ENCODE measurements around the gene SPATA19.
A peak's percentile ranks its signal among the peaks of the same experiment; 100 is the strongest.

Gene SPATA19

DNA sequence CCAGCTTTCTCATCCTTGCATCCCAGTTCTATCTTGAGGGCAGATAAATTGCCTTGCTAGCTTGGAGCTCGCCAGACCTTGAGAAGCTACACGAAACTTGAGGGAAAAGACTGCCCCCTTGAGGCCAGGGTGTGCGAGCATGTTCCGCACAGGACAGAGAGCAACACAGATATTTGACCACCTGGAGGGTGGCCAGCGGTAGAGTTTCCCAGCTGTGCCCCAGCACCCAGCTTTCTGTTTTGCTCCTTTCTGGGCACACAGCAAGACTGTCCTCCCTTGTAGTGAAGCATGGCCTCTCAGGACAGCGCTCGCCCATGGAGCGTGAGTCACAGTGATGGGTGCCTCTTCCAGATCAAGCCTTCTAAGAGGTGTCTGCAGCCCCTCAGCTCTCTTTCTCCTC, 23.5 kb downstream of the SPATA19 start:
- FAIRE-seq (peak; percentile 85), DNase-seq (ENCODE audit: insufficient read length, low spot score) (peak; percentile 69)
- TF ChIP-seq SPI1 (IDR thresholded peaks at IDR 0.05; ENCODE audit: low read depth, low read length) (no peak), TAF1 (IDR thresholded peaks at IDR 0.05; ENCODE audit: low read depth, low read length) (no peak), PAX5 (IDR thresholded peaks at IDR 0.05; ENCODE audit: insufficient read depth, low read length, severe bottlenecking) (no peak), POLR2A (IDR thresholded peaks at IDR 0.05; ENCODE audit: low read depth, low read length) (no peak), POLR2AphosphoS5 (IDR thresholded peaks at IDR 0.05; ENCODE audit: low read depth, low read length) (no peak), POU2F2 (IDR thresholded peaks at IDR 0.05; ENCODE audit: low read depth, low read length) (no peak)

DNA sequence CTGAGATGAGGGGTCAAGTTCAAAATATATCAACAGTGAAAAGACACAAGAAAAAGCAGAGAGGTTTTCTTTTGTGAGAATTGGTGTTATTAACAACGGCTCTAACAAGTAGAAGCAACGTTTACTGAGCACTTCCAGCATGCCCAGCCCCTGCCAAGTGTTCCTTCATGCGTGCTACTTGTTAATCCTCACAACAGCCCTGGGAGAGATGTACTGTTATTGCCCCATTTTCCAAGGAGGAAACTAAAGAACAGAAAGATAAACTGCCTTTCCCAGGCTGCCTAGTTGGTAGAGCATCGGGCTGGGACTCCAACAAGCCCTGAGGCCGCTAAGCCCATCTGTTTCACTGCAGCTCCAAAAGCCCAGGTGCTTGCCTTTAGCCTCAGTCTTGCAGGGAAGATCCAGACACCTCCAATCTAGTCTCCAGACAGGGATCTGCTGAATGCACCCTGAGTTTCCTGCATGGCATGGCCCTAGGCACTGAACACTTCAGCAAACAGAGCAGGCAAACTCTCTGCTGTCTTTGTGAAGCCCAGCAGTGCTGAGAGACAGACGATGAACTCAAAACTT, 25.5 kb downstream of the SPATA19 start:
- FAIRE-seq (no peak), DNase-seq (ENCODE audit: insufficient read length, low spot score) (no peak)
- TF ChIP-seq POLR2A (IDR thresholded peaks at IDR 0.05; ENCODE audit: low read depth, low read length): no peak
- TF ChIP-seq POLR2AphosphoS5 (IDR thresholded peaks at IDR 0.05; ENCODE audit: low read depth, low read length): no peak
- no peak for TF ChIP-seq TAF1 (IDR thresholded peaks at IDR 0.05; ENCODE audit: low read depth, low read length)

DNA sequence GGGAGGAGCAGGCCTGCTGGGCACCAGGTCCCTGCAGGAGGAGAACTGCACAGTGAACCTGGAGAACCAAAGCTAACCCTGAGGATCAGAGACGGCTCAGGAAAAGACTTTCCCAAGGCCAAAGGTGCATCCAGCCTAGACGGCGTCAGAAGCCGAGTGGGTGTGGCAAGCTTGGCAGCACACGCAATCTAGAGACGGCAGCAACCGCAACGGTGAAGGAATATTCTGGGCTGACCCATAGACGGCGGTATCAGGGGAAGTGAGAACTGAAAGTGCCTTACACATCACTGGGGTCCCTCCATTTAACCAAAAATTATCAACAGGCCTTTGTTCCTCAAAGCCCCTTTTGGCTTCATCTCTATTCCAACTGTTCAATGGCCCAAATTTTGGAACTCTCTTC, 26.2 kb downstream of the SPATA19 start:
- no peak for FAIRE-seq
- TF ChIP-seq SPI1 (IDR thresholded peaks at IDR 0.05; ENCODE audit: low read depth, low read length) (peak; percentile 86), POU2F2 (IDR thresholded peaks at IDR 0.05; ENCODE audit: low read depth, low read length) (no peak), POLR2AphosphoS5 (IDR thresholded peaks at IDR 0.05; ENCODE audit: low read depth, low read length) (no peak)
- DNase-seq (ENCODE audit: insufficient read length, low spot score): no peak

DNA sequence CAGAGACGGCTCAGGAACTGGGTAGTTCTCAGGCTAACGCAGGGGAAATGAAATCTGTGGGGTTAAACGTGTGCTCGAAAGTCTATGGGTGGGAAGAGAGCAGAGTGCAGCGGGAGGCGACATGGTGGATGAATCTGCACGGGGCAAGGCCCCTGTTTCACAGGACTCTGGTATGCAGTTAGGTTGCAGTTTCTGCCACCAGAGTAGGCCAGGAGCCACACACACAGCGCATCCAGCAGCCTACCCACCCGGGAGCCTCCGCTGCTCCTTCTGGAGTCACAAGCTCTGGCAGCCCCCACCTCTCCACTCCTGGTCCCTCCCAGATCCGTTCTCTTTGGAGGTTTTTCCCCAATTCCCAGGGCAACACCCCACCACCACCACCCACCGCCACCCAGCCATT, 27.0 kb downstream of the SPATA19 start:
- no peak for FAIRE-seq
- no peak for DNase-seq (ENCODE audit: insufficient read length, low spot score)
- no peak for TF ChIP-seq SPI1 (IDR thresholded peaks at IDR 0.05; ENCODE audit: low read depth, low read length)

DNA sequence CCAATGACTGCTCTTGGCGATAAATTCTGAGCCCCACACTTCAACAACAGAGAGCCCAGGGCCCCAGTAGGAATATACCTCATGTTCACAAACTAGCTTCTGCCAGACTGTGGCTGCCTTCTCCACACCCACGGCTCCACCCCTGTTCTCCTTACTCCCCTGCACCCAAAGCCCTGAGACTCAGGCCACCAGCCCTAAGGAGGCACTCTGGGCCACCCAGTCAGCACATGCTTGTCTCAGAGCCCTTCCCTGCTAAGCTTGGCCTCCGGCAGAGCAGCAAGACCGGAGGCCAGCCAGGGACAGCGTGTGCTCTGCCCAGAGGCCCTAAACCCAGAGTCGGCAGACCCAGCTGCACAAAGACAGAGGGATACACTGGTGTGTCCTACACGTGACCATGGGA, 27.9 kb downstream of the SPATA19 start:
- DNase-seq (ENCODE audit: insufficient read length, low spot score) (no peak), FAIRE-seq (no peak)
- TF ChIP-seq POU2F2 (IDR thresholded peaks at IDR 0.05; ENCODE audit: low read depth, low read length): no peak
- TF ChIP-seq POLR2AphosphoS5 (IDR thresholded peaks at IDR 0.05; ENCODE audit: low read depth, low read length): no peak
- TF ChIP-seq POLR2A (IDR thresholded peaks at IDR 0.05; ENCODE audit: low read depth, low read length): no peak
- TF ChIP-seq PAX5 (IDR thresholded peaks at IDR 0.05; ENCODE audit: insufficient read depth, low read length, severe bottlenecking): no peak
- TF ChIP-seq TAF1 (IDR thresholded peaks at IDR 0.05; ENCODE audit: low read depth, low read length): no peak
- TF ChIP-seq SPI1 (IDR thresholded peaks at IDR 0.05; ENCODE audit: low read depth, low read length): no peak

DNA sequence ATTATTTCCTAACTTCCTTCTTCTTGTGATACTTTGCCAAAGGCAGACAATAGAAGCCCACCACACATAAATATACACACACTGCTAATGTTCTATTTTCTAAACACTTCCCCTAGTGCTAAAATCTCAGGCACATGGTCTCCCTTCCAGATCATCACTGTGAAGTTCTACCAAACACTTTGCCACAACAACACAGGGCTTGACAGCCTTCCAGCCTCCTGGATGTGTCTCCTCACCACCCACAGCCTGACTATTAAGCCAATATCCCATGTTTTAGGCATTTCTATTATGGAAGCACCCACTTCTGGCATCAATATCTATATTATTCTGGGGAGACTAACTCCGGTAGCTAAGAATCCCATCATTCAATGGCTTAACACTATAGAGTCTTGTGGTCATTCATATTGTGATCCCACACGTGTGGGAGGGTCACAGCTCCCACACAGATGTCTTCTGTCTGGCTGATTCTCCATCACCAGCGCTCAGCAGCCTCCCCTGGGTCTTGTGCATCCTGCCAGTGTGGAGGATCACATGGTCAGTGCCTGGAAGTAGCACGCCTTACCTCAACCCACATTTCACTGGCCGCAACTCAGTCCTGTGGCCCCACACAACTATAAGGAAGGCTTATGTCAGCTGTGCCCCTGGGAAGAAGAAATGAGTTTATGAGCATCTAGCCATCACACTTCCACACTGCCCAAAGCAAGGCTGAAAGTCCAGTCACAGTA, 29.0 kb downstream of the SPATA19 start:
- DNase-seq (ENCODE audit: insufficient read length, low spot score): no peak
- no peak for FAIRE-seq
- TF ChIP-seq PAX5 (IDR thresholded peaks at IDR 0.05; ENCODE audit: insufficient read depth, low read length, severe bottlenecking): no peak

DNA sequence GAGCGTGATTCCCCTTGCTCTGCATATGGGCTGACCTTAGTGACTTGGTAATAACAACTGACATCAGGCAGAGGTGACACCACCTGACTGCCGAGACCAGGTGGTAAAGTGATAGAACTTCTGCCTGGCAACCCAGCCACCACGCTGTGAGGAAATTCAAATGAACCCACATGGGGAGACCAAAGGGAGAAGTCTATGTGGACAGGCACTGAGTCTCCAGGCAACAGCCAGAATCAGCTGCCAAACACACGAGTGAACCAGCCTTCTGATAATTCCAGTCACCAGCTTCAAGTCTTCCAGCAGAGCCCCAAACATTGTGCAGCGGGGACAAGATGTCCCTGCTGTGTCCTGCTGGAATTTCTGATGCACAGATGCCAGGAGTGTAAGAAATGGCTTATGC, 29.7 kb downstream of the SPATA19 start:
- DNase-seq (ENCODE audit: insufficient read length, low spot score): no peak
- TF ChIP-seq SPI1 (IDR thresholded peaks at IDR 0.05; ENCODE audit: low read depth, low read length) (no peak), POU2F2 (IDR thresholded peaks at IDR 0.05; ENCODE audit: low read depth, low read length) (no peak), TAF1 (IDR thresholded peaks at IDR 0.05; ENCODE audit: low read depth, low read length) (no peak), PAX5 (IDR thresholded peaks at IDR 0.05; ENCODE audit: insufficient read depth, low read length, severe bottlenecking) (no peak), POLR2AphosphoS5 (IDR thresholded peaks at IDR 0.05; ENCODE audit: low read depth, low read length) (no peak), POLR2A (IDR thresholded peaks at IDR 0.05; ENCODE audit: low read depth, low read length) (no peak)
- FAIRE-seq: no peak

DNA sequence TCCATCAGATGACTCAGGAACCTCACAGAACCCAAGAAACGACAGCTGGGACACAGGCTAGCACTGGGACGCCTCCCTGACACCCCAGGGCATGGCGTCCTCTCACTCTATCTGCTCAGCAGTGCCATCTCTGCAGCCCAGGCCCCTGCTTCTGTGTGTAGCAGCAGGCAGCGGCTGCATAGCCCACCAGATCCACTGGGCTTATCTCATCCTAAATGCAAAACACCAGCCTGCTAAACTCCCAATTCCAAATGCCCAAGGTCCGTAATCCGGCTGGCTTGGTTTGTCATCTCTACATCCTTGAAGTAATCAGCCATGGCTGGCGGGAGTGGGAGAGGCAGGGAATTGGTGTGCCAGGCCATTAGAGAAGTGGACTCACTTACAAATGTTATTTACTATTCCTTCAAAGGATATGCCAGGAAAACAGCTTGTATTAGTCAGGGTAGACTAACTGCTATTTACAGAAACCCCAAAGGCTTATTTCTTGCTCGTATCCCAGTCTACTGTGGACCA, 30.7 kb downstream of the SPATA19 start:
- FAIRE-seq (no peak), DNase-seq (ENCODE audit: insufficient read length, low spot score) (no peak)
- TF ChIP-seq SPI1 (IDR thresholded peaks at IDR 0.05; ENCODE audit: low read depth, low read length) (no peak), PAX5 (IDR thresholded peaks at IDR 0.05; ENCODE audit: insufficient read depth, low read length, severe bottlenecking) (no peak), TAF1 (IDR thresholded peaks at IDR 0.05; ENCODE audit: low read depth, low read length) (no peak), POU2F2 (IDR thresholded peaks at IDR 0.05; ENCODE audit: low read depth, low read length) (no peak), POLR2AphosphoS5 (IDR thresholded peaks at IDR 0.05; ENCODE audit: low read depth, low read length) (no peak), POLR2A (IDR thresholded peaks at IDR 0.05; ENCODE audit: low read depth, low read length) (no peak)

DNA sequence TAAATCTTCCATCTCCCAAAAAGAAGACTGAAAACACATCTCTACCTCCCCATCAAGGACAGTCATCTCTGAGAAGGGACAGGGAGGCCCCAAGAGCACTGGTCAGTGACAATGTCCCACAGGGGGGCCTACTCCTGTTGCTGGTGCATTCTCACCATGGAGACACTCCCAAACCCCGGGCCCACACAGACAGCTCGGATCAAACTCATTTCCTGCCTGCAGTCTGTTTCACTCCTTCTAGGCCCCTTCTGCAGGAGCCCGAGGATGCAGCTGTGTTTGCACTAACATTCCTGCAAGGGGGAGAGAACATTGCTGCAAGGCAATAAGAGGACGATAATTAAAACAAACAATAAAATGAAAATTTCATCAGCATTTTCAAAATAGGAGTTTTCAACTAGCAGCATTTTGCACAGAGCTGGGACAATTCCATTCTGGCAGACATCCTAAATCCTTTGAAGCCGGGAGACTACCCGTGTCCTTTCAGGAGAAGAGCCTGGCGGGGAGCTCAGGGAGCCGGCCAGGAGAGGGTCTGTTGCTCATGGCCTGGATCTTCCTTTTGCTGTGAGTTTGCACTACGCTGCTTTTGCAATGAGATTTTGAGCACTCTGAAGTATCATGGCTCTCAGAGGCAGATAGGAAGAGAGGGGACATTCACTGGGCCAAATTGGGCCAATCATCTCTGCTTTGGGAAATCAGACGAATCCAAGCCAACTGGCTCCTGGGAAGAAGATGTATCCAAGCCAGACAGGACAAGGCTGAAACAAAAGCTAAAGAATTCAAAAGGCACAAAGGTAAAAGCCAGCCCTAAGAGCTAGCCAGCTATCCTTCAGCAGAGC, 33.2 kb downstream of the SPATA19 start:
- DNase-seq (ENCODE audit: insufficient read length, low spot score) (no peak), FAIRE-seq (no peak)

DNA sequence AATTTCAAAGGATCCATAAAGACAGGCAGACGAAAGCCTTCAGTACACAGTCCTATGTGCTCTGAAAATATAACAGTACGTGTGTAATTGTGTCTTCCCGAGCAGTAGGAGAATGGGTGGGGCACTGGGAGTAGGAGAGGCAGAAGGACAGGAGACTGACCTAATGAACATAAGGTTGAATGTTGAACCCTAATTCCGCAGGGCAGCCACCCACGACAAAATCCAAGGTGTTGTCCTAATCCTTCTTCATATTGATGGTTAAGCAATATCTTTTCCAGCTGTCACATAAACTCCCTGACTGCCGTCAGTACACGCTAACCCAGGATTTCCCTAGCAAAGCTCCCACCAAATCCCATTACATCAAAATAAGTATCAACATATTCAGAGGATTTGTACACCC, 34.5 kb downstream of the SPATA19 start:
- DNase-seq (ENCODE audit: insufficient read length, low spot score): no peak
- no peak for TF ChIP-seq SPI1 (IDR thresholded peaks at IDR 0.05; ENCODE audit: low read depth, low read length)
- no peak for TF ChIP-seq TAF1 (IDR thresholded peaks at IDR 0.05; ENCODE audit: low read depth, low read length)
- TF ChIP-seq POU2F2 (IDR thresholded peaks at IDR 0.05; ENCODE audit: low read depth, low read length): no peak
- TF ChIP-seq POLR2A (IDR thresholded peaks at IDR 0.05; ENCODE audit: low read depth, low read length): no peak
- FAIRE-seq: no peak

More for the DNA sequence above, 33.2 kb downstream of the SPATA19 start:
- TF ChIP-seq PAX5 (IDR thresholded peaks at IDR 0.05; ENCODE audit: insufficient read depth, low read length, severe bottlenecking) (no peak), POU2F2 (IDR thresholded peaks at IDR 0.05; ENCODE audit: low read depth, low read length) (no peak), POLR2AphosphoS5 (IDR thresholded peaks at IDR 0.05; ENCODE audit: low read depth, low read length) (no peak), SPI1 (IDR thresholded peaks at IDR 0.05; ENCODE audit: low read depth, low read length) (no peak)

Data from GM12891 (cell line).